Measurements from ENCODE around the gene FXYD2.

DNA sequence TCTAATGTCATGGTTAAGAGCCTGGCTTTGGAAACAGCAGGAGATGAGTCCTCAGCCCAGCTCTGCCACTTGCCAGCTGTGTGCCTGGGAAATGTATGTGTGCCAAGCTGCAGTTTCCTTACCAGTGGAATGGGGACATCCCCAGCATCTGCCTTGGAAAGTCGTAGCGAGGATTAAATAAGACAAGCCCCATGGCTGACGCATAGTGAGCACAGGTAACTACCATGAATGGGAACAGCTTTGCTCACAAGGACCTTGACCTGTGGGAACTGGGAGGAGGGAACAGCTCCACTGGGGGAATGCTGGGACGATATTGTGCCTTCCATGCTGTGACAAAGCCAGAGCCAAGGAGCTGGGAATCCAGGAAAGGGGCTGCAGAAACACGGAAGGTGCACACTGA is 24.9 kb downstream of the FXYD2 start:
- TF ChIP-seq, protein P1, sequence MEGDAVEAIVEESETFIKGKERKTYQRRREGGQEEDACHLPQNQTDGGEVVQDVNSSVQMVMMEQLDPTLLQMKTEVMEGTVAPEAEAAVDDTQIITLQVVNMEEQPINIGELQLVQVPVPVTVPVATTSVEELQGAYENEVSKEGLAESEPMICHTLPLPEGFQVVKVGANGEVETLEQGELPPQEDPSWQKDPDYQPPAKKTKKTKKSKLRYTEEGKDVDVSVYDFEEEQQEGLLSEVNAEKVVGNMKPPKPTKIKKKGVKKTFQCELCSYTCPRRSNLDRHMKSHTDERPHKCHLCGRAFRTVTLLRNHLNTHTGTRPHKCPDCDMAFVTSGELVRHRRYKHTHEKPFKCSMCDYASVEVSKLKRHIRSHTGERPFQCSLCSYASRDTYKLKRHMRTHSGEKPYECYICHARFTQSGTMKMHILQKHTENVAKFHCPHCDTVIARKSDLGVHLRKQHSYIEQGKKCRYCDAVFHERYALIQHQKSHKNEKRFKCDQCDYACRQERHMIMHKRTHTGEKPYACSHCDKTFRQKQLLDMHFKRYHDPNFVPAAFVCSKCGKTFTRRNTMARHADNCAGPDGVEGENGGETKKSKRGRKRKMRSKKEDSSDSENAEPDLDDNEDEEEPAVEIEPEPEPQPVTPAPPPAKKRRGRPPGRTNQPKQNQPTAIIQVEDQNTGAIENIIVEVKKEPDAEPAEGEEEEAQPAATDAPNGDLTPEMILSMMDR (conservative IDR thresholded peaks at IDR 0.05), result no peak
- TF ChIP-seq EZH2 (IDR thresholded peaks at IDR 0.05; ENCODE audit: low read depth), result no peak

Measured in PC-9 (cell line).